ENCODE results near the gene TOM1.

TOM1 gene

DNA sequence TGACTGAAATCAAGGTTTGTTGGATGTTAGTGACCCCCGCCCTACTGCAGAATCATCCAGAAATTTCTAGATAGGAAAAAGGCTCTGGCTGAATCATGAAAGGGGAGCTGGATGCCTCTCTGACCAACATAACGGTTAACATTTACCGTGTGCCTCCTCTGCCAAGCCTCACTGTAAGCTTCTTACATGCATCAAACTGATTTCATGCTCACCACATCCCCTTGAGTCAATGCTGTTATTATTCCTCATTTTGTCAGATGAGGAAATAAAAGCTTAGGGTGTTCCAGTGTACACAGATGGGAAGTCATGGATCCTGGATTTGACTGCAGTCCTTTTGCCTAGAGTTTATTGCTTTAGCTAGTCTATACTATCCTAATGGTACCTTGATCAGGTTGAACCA is 75.3 kb downstream of the TOM1 start:
- H3K4me1 ChIP-seq (ENCODE audit: control insufficient read depth, insufficient read depth, low read length), result peaks cover 14% of the 10 kb centered on the region
- no peak overlapping the region for H3K4me3 ChIP-seq (ENCODE audit: low read length in 2 of 2)
- H3K9ac ChIP-seq (ENCODE audit: low read length in 2 of 2), result no peak overlapping the region
- no peaks in the 10 kb centered on the region for H3K27me3 ChIP-seq (ENCODE audit: control insufficient read depth in 1 of 2, insufficient read depth in 2 of 2, low read length in 2 of 2)
- no peaks in the 10 kb centered on the region for H3K9me3 ChIP-seq (ENCODE audit: control insufficient read depth in 2 of 2, low read length in 2 of 2)
- H3K36me3 ChIP-seq (ENCODE audit: control insufficient read depth in 2 of 2, insufficient read depth in 2 of 2, low read length in 2 of 2), result no peaks in the 10 kb centered on the region
- H3K27ac ChIP-seq (ENCODE audit: low read length), result no peak overlapping the region

DNA sequence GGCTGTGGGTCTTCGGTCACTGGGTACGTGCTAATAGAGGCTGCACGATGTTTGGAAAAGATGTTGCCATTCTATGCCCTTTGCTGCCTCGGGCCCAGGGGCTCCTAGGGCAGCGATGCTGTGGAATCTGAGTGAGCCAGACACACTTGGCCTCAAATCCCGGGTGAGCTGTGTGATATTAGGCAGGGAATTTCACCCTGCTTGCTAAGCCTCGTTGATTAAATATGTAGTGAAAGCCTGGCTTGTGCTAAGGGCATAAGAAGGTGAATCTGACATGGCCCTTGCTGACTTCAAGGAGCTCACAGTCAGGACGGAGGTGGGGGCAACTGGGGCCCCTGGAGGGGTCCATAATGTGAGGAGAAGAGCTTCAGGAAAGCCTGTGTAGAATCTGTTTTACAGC is 75.8 kb downstream of the TOM1 start:
- no peak overlapping the region for H3K27ac ChIP-seq (ENCODE audit: low read length)
- H3K4me1 ChIP-seq (ENCODE audit: control insufficient read depth, insufficient read depth, low read length), result peaks cover 17% of the 10 kb centered on the region

DNA sequence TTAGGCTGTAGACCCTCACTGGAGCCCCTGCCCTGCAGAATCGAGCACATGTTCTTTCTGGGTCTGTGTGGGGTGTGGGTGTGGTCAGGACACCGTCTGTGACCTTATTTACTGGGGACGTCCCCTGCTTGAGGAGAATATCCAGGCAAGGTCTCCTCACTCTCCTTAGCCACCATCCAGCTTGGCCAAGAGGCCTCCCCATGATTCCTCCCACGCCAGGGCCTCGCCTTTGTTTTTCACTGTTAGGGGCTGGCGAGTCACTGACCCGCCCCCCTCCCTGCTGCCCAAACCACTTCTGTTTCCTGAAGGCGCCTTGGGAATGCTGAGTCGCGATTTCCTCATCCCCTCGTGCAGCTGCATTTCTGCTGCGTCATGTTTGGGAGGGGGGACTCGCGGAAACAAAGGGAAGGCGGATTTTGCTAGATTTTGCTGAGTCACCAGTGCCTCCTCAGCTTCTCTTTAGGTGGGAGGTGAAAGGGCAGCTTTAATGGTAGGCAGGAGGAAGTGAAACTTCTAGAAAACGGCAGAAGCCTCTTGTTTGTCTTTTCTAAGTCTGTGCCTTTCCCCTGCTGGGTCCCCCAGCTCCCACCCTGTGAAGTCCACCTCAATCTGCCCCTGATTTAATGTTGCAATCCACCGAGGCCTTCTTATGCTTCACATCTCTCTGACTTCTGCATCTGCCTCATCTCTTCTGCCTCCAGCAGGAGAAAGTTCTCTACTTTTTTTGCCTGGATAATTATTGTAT is 77.2 kb downstream of the TOM1 start:
- Histone ChIP-seq H3K4me3 (ENCODE audit: low read length in 2 of 2) (peak overlapping the region; percentile 4 to 54), H3K27me3 (ENCODE audit: control insufficient read depth in 1 of 2, insufficient read depth in 2 of 2, low read length in 2 of 2) (no peaks in the 10 kb centered on the region), H3K27ac (ENCODE audit: low read length) (peak overlapping the region; percentile 49), H3K9ac (ENCODE audit: low read length in 2 of 2) (peak overlapping the region in 1 of 2 donors; percentile 58), H3K4me1 (ENCODE audit: control insufficient read depth, insufficient read depth, low read length) (peaks cover 25% of the 10 kb centered on the region), H3K9me3 (ENCODE audit: control insufficient read depth in 2 of 2, low read length in 2 of 2) (no peaks in the 10 kb centered on the region), H3K36me3 (ENCODE audit: control insufficient read depth in 2 of 2, insufficient read depth in 2 of 2, low read length in 2 of 2) (no peaks in the 10 kb centered on the region)

More for the DNA sequence above, 75.8 kb downstream of the TOM1 start:
- H3K36me3 ChIP-seq (ENCODE audit: control insufficient read depth in 2 of 2, insufficient read depth in 2 of 2, low read length in 2 of 2), result no peaks in the 10 kb centered on the region
- H3K27me3 ChIP-seq (ENCODE audit: control insufficient read depth in 1 of 2, insufficient read depth in 2 of 2, low read length in 2 of 2), result no peaks in the 10 kb centered on the region
- no peak overlapping the region for H3K4me3 ChIP-seq (ENCODE audit: low read length in 2 of 2)
- H3K9me3 ChIP-seq (ENCODE audit: control insufficient read depth in 2 of 2, low read length in 2 of 2), result no peaks in the 10 kb centered on the region
- H3K9ac ChIP-seq (ENCODE audit: low read length in 2 of 2), result no peak overlapping the region

DNA sequence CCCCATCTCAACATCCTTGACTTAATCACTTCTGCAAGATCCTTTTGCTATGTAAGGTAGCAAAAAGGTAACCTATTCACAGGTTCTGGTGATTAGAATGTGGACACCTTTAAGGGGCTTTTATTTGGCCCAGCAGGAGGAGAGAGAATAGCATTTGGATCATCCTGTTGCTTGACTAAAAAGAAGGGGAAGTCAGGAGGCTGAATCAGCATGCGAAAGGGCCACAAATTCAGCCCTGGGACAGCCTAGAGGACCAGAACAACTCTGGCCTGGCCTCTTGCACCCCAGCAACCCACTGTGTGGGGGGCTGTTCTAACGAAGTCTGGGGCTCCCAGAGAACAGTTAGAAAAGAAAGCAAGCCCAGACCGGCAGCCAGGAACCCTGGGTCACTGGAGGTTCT is 78.0 kb downstream of the TOM1 start:
- Histone ChIP-seq H3K9me3 (ENCODE audit: control insufficient read depth in 2 of 2, low read length in 2 of 2) (no peaks in the 10 kb centered on the region), H3K9ac (ENCODE audit: low read length in 2 of 2) (no peak overlapping the region), H3K27ac (ENCODE audit: low read length) (no peak overlapping the region), H3K36me3 (ENCODE audit: control insufficient read depth in 2 of 2, insufficient read depth in 2 of 2, low read length in 2 of 2) (no peaks in the 10 kb centered on the region), H3K4me1 (ENCODE audit: control insufficient read depth, insufficient read depth, low read length) (peaks cover 21% of the 10 kb centered on the region), H3K27me3 (ENCODE audit: control insufficient read depth in 1 of 2, insufficient read depth in 2 of 2, low read length in 2 of 2) (no peaks in the 10 kb centered on the region), H3K4me3 (ENCODE audit: low read length in 2 of 2) (no peak overlapping the region)

DNA sequence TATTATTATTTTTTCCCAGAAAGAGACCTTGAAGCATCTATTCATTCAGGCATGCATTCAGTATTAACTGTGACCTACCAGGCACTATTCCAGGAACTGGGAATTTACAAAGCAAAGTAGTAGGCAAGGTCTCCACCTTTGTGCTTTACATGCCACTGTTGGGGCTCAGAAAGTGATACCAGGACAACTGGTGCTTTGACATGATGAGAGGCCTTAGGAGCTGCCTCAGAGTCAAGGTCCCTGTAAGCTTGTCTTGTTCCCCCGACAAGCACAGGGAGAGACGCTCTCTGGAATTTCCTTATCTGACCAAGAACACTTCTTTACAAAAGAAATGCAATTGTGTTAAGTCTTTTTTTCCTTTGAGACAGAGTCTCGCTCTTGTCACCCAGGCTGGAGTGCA is 78.9 kb downstream of the TOM1 start:
- H3K4me1 ChIP-seq (ENCODE audit: control insufficient read depth, insufficient read depth, low read length), result peaks cover 21% of the 10 kb centered on the region
- no peak overlapping the region for H3K4me3 ChIP-seq (ENCODE audit: low read length in 2 of 2)
- H3K9ac ChIP-seq (ENCODE audit: low read length in 2 of 2), result no peak overlapping the region
- H3K27me3 ChIP-seq (ENCODE audit: control insufficient read depth in 1 of 2, insufficient read depth in 2 of 2, low read length in 2 of 2), result no peaks in the 10 kb centered on the region
- H3K27ac ChIP-seq (ENCODE audit: low read length), result no peak overlapping the region
- no peaks in the 10 kb centered on the region for H3K9me3 ChIP-seq (ENCODE audit: control insufficient read depth in 2 of 2, low read length in 2 of 2)
- no peaks in the 10 kb centered on the region for H3K36me3 ChIP-seq (ENCODE audit: control insufficient read depth in 2 of 2, insufficient read depth in 2 of 2, low read length in 2 of 2)

DNA sequence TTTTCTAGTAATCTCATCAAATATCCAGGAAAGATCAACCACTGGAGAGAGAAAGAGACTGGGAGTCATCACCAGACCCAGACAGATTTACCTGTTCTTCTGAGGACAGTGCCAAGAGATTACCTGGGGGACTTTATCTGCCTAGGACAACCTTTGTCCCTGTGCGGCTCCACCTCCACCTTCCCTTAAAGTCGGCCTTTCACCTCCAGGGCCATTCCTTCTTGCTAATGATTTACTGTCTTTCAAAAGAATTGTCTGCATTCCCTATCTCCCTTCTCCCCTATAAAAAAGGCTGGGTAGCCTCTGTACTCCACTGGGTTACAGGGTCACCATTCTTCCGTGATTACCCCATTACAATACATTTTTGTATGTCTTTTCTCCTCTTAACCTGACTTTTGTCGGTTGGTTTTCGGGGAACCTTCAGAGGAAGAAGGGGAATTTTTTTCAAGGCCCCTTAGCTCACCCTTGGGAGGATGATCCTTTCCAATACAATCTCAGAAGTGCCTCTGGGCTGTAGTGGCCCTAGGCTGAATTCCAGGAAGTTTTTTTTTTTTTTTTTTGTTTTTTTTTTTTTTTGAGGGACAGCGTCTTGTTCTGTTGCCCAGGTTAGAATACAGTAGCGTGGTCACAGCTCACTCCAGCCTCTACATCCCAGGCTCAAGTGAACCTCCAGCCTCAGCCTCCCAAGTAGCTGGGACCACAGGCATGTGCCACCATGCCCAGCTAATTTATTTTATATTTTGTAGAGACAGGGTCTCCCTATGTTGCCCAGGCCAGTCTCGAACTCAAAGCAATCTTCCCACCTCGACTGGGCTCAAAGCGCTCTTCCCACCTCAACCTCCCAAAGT is 79.7 kb downstream of the TOM1 start:
- no peak overlapping the region for H3K9ac ChIP-seq (ENCODE audit: low read length in 2 of 2)
- no peak overlapping the region for H3K27ac ChIP-seq (ENCODE audit: low read length)
- H3K36me3 ChIP-seq (ENCODE audit: control insufficient read depth in 2 of 2, insufficient read depth in 2 of 2, low read length in 2 of 2), result no peaks in the 10 kb centered on the region
- H3K4me1 ChIP-seq (ENCODE audit: control insufficient read depth, insufficient read depth, low read length), result peaks cover 21% of the 10 kb centered on the region
- no peaks in the 10 kb centered on the region for H3K9me3 ChIP-seq (ENCODE audit: control insufficient read depth in 2 of 2, low read length in 2 of 2)
- no peak overlapping the region for H3K4me3 ChIP-seq (ENCODE audit: low read length in 2 of 2)
- no peaks in the 10 kb centered on the region for H3K27me3 ChIP-seq (ENCODE audit: control insufficient read depth in 1 of 2, insufficient read depth in 2 of 2, low read length in 2 of 2)

DNA sequence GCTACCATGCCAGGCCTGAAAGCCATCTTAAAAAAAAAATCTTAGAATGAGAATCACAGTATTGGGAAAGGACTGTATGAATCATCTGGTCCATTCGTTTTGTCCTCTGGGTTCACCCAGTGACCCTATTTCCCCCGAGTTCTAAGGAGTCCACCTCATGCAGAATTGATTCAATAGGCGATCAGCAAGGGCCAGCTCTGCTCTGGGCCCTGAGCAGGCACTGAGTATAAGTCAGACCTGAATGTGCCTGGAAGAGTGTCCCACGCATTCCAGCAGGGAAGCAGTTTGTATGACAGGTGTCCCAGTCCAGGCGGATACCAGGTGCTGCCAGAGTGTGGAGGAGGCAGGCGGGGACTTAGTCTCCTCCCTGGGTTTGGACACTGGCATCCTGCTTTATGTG is 80.3 kb downstream of the TOM1 start:
- Histone ChIP-seq H3K9me3 (ENCODE audit: control insufficient read depth in 2 of 2, low read length in 2 of 2) (no peaks in the 10 kb centered on the region), H3K27ac (ENCODE audit: low read length) (no peak overlapping the region), H3K4me3 (ENCODE audit: low read length in 2 of 2) (no peak overlapping the region), H3K4me1 (ENCODE audit: control insufficient read depth, insufficient read depth, low read length) (peaks cover 21% of the 10 kb centered on the region), H3K9ac (ENCODE audit: low read length in 2 of 2) (no peak overlapping the region), H3K36me3 (ENCODE audit: control insufficient read depth in 2 of 2, insufficient read depth in 2 of 2, low read length in 2 of 2) (no peaks in the 10 kb centered on the region), H3K27me3 (ENCODE audit: control insufficient read depth in 1 of 2, insufficient read depth in 2 of 2, low read length in 2 of 2) (no peaks in the 10 kb centered on the region)

DNA sequence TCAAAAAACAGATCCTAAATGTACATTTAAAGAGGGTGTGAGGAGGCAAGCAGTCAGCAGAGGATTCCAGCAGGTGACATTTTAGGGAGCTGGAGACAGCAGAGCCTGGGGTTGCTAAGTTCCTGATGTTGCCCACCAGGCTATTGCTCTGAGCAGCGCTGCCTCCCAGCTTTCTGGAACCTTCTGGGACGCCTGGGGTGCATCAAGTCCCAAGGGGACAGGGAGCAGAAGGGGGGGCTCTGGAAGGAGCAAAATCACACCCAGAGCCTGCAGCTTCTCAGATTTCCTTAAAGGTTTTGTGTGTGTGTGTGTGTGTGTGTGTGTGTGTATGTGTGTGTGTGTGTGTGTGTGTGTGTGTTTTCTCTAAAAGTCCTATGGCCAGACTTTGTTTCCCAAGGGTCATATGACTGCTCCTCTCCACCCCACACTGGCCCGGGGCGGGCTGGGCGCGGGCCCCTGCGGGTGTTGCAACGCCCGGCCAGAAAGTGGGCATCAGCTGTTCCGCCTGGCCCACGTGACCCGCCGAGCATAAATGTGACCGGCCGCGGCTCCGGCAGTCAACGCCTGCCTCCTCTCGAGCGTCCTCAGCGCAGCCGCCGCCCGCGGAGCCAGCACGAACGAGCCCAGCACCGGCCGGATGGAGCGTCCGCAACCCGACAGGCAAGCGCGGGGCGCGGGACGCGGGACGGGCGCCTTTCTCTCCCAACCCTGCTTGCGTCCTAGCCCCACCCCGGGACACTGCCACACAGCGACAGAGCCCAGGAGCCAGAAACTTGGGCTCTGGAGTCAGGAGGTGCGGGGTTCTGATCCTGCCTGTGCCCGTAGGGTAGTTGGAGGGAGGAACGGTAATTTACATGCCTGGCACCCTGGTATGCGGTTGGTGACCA is 81.1 kb downstream of the TOM1 start, which contains the start of gene HMOX1:
TSS of gene HMOX1 (plus strand) at position 560 of the 887 bp plus-strand sequence. CDS start at position 638, 78 bp downstream.
- Histone ChIP-seq H3K27me3 (ENCODE audit: control insufficient read depth in 1 of 2, insufficient read depth in 2 of 2, low read length in 2 of 2) (no peaks in the 10 kb centered on the region), H3K9ac (ENCODE audit: low read length in 2 of 2) (peak within 1 kb of the TSS; percentile 50 to 83), H3K36me3 (ENCODE audit: control insufficient read depth in 2 of 2, insufficient read depth in 2 of 2, low read length in 2 of 2) (no peaks in the 10 kb centered on the region), H3K4me3 (ENCODE audit: low read length in 2 of 2) (peak within 1 kb of the TSS; percentile 73 to 84), H3K4me1 (ENCODE audit: control insufficient read depth, insufficient read depth, low read length) (peaks cover 21% of the 10 kb centered on the region), H3K9me3 (ENCODE audit: control insufficient read depth in 2 of 2, low read length in 2 of 2) (no peaks in the 10 kb centered on the region), H3K27ac (ENCODE audit: low read length) (peak within 1 kb of the TSS; percentile 69)

DNA sequence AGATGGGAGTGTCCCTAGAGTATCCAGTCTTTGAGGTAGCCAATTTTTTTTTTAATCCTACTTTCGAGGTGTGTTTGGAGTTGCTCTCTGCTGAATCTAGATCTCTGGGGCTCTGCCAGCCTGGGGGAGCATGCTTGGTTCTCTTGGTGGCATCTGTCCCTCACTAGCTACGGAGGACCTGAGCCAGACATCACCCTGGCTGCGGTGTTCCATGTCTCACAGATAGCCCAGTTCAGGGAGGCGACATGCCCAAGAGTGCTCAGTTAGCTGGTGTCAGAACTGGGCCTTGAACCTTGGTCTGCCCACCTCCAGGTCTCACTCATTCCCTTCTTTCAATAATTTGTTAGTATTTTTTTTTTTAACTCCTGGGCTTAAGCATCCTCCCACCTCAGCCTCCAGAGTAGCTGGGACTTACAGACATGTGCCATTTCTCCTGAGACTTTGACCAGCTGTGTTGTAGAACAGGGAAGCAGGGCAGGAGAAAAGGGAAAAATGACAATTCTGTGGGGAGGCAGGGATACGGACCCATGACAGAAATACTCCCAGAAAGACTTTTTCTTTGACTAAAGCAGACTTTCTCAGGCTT is 81.8 kb downstream of the TOM1 start:
- no peaks in the 10 kb centered on the region for H3K27me3 ChIP-seq (ENCODE audit: control insufficient read depth in 1 of 2, insufficient read depth in 2 of 2, low read length in 2 of 2)
- H3K4me1 ChIP-seq (ENCODE audit: control insufficient read depth, insufficient read depth, low read length), result peaks cover 21% of the 10 kb centered on the region
- peak overlapping the region; percentile 50 to 83 for H3K9ac ChIP-seq (ENCODE audit: low read length in 2 of 2)

DNA sequence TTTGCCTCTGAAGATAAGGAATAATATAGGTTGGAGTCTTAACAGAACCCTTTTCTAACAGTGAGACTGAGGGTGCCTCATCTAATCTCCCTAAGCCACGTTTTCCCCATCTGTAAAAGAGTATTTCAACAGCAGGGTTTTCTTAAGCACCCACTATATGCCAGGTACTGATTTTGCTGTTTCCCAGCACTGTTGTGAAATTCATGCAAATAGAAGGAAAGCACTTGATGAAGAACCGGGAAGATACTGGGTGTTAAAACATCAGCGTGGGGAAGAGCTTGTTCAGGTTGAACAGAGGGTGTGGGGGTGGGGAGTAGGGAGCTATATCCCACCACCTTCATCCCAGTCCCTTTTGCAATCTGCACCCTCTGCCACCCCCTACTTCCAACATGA is 84.0 kb downstream of the TOM1 start:
- peaks cover 14% of the 10 kb centered on the region for H3K4me1 ChIP-seq (ENCODE audit: control insufficient read depth, insufficient read depth, low read length)
- H3K9me3 ChIP-seq (ENCODE audit: control insufficient read depth in 2 of 2, low read length in 2 of 2), result no peaks in the 10 kb centered on the region
- H3K9ac ChIP-seq (ENCODE audit: low read length in 2 of 2), result no peak overlapping the region
- H3K27ac ChIP-seq (ENCODE audit: low read length), result no peak overlapping the region
- no peaks in the 10 kb centered on the region for H3K27me3 ChIP-seq (ENCODE audit: control insufficient read depth in 1 of 2, insufficient read depth in 2 of 2, low read length in 2 of 2)
- H3K36me3 ChIP-seq (ENCODE audit: control insufficient read depth in 2 of 2, insufficient read depth in 2 of 2, low read length in 2 of 2), result peaks cover 0 to 4% of the 10 kb centered on the region in 2 donors
- H3K4me3 ChIP-seq (ENCODE audit: low read length in 2 of 2), result no peak overlapping the region

More for the DNA sequence above, 81.8 kb downstream of the TOM1 start:
- Histone ChIP-seq H3K27ac (ENCODE audit: low read length) (peak overlapping the region; percentile 69), H3K4me3 (ENCODE audit: low read length in 2 of 2) (peak overlapping the region; percentile 73 to 84), H3K9me3 (ENCODE audit: control insufficient read depth in 2 of 2, low read length in 2 of 2) (no peaks in the 10 kb centered on the region), H3K36me3 (ENCODE audit: control insufficient read depth in 2 of 2, insufficient read depth in 2 of 2, low read length in 2 of 2) (no peaks in the 10 kb centered on the region)

Measured in stomach smooth muscle (tissue), 2 donors.